ENCODE measurements around the gene ZBTB32. TPM values are rescaled to one million over a fixed set of nuclear protein-coding genes. Genes with fewer than 3 reads are reported as not detected.

Gene ZBTB32
- total and polyA plus RNA-seq, 2 of the 8 experiments (the other 6 are each of a cell fraction or from before 2014, with no cell fraction given) = 0.11 to 0.50 TPM

- TF ChIP-seq TEAD4 (IDR thresholded peaks at IDR 0.05; ENCODE audit: low read depth, low read length) (no peak), ZNF274 (IDR thresholded peaks at IDR 0.05; ENCODE audit: borderline replicate concordance, extremely low read depth, low read length) (no peak), SRF (IDR thresholded peaks at IDR 0.05; ENCODE audit: low read depth, low read length) (no peak), GTF2F1 (IDR thresholded peaks at IDR 0.05; ENCODE audit: borderline replicate concordance, low read depth, low read length) (no peak), CTBP2 (IDR thresholded peaks at IDR 0.05; ENCODE audit: borderline replicate concordance, insufficient read depth, insufficient read length, low read length) (no peak), POLR2AphosphoS5 (IDR thresholded peaks at IDR 0.05; ENCODE audit: low read depth, low read length) (no peak), SP2 (IDR thresholded peaks at IDR 0.05; ENCODE audit: low read length) (no peak), HDAC6 (IDR thresholded peaks at IDR 0.05; ENCODE audit: low read depth, low read length) (no peak)
- TF ChIP-seq, protein P1, sequence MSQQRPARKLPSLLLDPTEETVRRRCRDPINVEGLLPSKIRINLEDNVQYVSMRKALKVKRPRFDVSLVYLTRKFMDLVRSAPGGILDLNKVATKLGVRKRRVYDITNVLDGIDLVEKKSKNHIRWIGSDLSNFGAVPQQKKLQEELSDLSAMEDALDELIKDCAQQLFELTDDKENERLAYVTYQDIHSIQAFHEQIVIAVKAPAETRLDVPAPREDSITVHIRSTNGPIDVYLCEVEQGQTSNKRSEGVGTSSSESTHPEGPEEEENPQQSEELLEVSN (IDR thresholded peaks at IDR 0.05) = no peak
Observed at GRCh38 chr19:35733180-35734125, 29.1 kb downstream of the ZBTB32 start (continued).
